IPS-20b (cell line): ENCODE results near the gene NHERF2.

ENCODE experiments used
- H3K27ac ChIP-seq: one replicate; pipeline ENCODE4 v1.5.1; 2013; ENCODE audit warnings: low read length
- H3K27me3 ChIP-seq: 2 replicates; pipeline ENCODE4 v1.6.1; 2013; ENCODE audit warnings: mild to moderate bottlenecking, low read length, inconsistent platforms; ENCODE audit not compliant: insufficient read depth
- H3K36me3 ChIP-seq: 2 replicates; pipeline ENCODE4 v1.6.1; 2013; ENCODE audit warnings: low read depth, mild to moderate bottlenecking, inconsistent platforms, low read length, moderate library complexity; ENCODE audit not compliant: insufficient read depth
- H3K4me1 ChIP-seq: 2 replicates; pipeline ENCODE4 v1.6.1; 2013; ENCODE audit warnings: mild to moderate bottlenecking, control low read depth, inconsistent platforms, low read length, moderate library complexity; ENCODE audit not compliant: insufficient read depth
- H3K4me3 ChIP-seq: 2 replicates; pipeline ENCODE4 v1.5.1; 2013; ENCODE audit warnings: mild to moderate bottlenecking, low read length, inconsistent platforms
- H3K9ac ChIP-seq: 2 replicates; pipeline ENCODE4 v1.6.1; 2013; ENCODE audit warnings: low read depth, mild to moderate bottlenecking, inconsistent platforms, low read length, moderate library complexity
- H3K9me3 ChIP-seq: 2 replicates; pipeline ENCODE4 v1.6.1; 2013; ENCODE audit warnings: mild to moderate bottlenecking, low read depth, low read length, inconsistent platforms; ENCODE audit not compliant: insufficient read depth

NHERF2 gene

GRCh38 chr16:2077696-2078095 lies 51.0 kb downstream of the NHERF2 start:
- no peaks in the 10 kb centered on the region for H3K9me3 ChIP-seq
- H3K4me1 ChIP-seq, result no peaks in the 10 kb centered on the region
- H3K9ac ChIP-seq, result no peak overlapping the region
- H3K36me3 ChIP-seq, result peaks cover 24% of the 10 kb centered on the region; the same call in 1 of the 2 replicates
- no peaks in the 10 kb centered on the region for H3K27me3 ChIP-seq
- H3K27ac ChIP-seq, result no peak overlapping the region
- H3K4me3 ChIP-seq, result no peak overlapping the region

- Histone ChIP-seq H3K36me3 (peaks cover 20% of the 10 kb centered on the region; the same call in 1 of the 2 replicates), H3K27me3 (no peaks in the 10 kb centered on the region), H3K4me3 (no peak overlapping the region), H3K27ac (no peak overlapping the region), H3K9me3 (no peaks in the 10 kb centered on the region), H3K4me1 (no peaks in the 10 kb centered on the region), H3K9ac (no peak overlapping the region)
Measured at GRCh38 chr16:2078096-2078495, 51.4 kb downstream of the NHERF2 start.

- H3K27me3 ChIP-seq, result no peaks in the 10 kb centered on the region
- no peak overlapping the region for H3K27ac ChIP-seq
- H3K9me3 ChIP-seq, result no peaks in the 10 kb centered on the region
- no peaks in the 10 kb centered on the region for H3K4me1 ChIP-seq
- H3K36me3 ChIP-seq, result peaks cover 24% of the 10 kb centered on the region; the same call in 1 of the 2 replicates
- H3K9ac ChIP-seq, result no peak overlapping the region
- H3K4me3 ChIP-seq, result no peak overlapping the region
Measured at GRCh38 chr16:2078691-2079090, 52.0 kb downstream of the NHERF2 start.

- H3K36me3 ChIP-seq, result peaks cover 24% of the 10 kb centered on the region; the same call in 1 of the 2 replicates
- H3K4me3 ChIP-seq, result no peak overlapping the region
- H3K9ac ChIP-seq, result no peak overlapping the region
Measured at GRCh38 chr16:2079311-2079800, 52.7 kb downstream of the NHERF2 start.

GRCh38 chr16:2079991-2080390 lies 53.3 kb downstream of the NHERF2 start:
- no peaks in the 10 kb centered on the region for H3K27me3 ChIP-seq
- H3K4me3 ChIP-seq, result no peak overlapping the region
- no peak overlapping the region for H3K27ac ChIP-seq
- H3K9me3 ChIP-seq, result no peaks in the 10 kb centered on the region
- no peak overlapping the region for H3K9ac ChIP-seq
- H3K4me1 ChIP-seq, result no peaks in the 10 kb centered on the region
- peaks cover 24% of the 10 kb centered on the region; the same call in 1 of the 2 replicates for H3K36me3 ChIP-seq

More at GRCh38 chr16:2079311-2079800, 52.7 kb downstream of the NHERF2 start:
- no peaks in the 10 kb centered on the region for H3K4me1 ChIP-seq
- no peaks in the 10 kb centered on the region for H3K9me3 ChIP-seq
- H3K27ac ChIP-seq, result no peak overlapping the region
- no peaks in the 10 kb centered on the region for H3K27me3 ChIP-seq

GRCh38 chr16:2081201-2082084 lies 54.7 kb downstream of the NHERF2 start:
- no peak overlapping the region for H3K9ac ChIP-seq
- no peaks in the 10 kb centered on the region for H3K9me3 ChIP-seq
- H3K4me1 ChIP-seq, result no peaks in the 10 kb centered on the region
- peaks cover 24% of the 10 kb centered on the region for H3K36me3 ChIP-seq
- no peaks in the 10 kb centered on the region for H3K27me3 ChIP-seq
- H3K4me3 ChIP-seq, result no peak overlapping the region
- no peak overlapping the region for H3K27ac ChIP-seq

- Histone ChIP-seq H3K27me3 (no peaks in the 10 kb centered on the region), H3K27ac (no peak overlapping the region), H3K4me1 (no peaks in the 10 kb centered on the region), H3K9me3 (no peaks in the 10 kb centered on the region), H3K9ac (no peak overlapping the region), H3K36me3 (peaks cover 29% of the 10 kb centered on the region), H3K4me3 (no peak overlapping the region)
Measured at GRCh38 chr16:2082171-2082982, 55.7 kb downstream of the NHERF2 start.

- Histone ChIP-seq H3K27me3 (no peaks in the 10 kb centered on the region), H3K36me3 (peaks cover 29% of the 10 kb centered on the region), H3K27ac (no peak overlapping the region), H3K4me3 (no peak overlapping the region), H3K9me3 (no peaks in the 10 kb centered on the region), H3K4me1 (no peaks in the 10 kb centered on the region), H3K9ac (no peak overlapping the region)
Measured at GRCh38 chr16:2082983-2083364, 56.3 kb downstream of the NHERF2 start.

- Histone ChIP-seq H3K36me3 (peaks cover 30% of the 10 kb centered on the region), H3K9ac (no peak overlapping the region), H3K27me3 (no peaks in the 10 kb centered on the region), H3K4me1 (no peaks in the 10 kb centered on the region), H3K9me3 (no peaks in the 10 kb centered on the region), H3K27ac (no peak overlapping the region), H3K4me3 (no peak overlapping the region)
Measured at GRCh38 chr16:2083409-2083808, 56.7 kb downstream of the NHERF2 start.

GRCh38 chr16:2083876-2084780 lies 57.4 kb downstream of the NHERF2 start:
- Histone ChIP-seq H3K4me1 (no peaks in the 10 kb centered on the region), H3K27me3 (no peaks in the 10 kb centered on the region), H3K4me3 (no peak overlapping the region), H3K9me3 (no peaks in the 10 kb centered on the region), H3K36me3 (peaks cover 32% of the 10 kb centered on the region), H3K9ac (no peak overlapping the region), H3K27ac (no peak overlapping the region)
